PFSK-1 (cell line): Measurements from ENCODE around the gene BICDL1.

Experiments
- POLR2AphosphoS5 ChIP-seq: IDR thresholded peaks from 2 replicates; pipeline ENCODE4 v1.6.1; 2012; ENCODE audit warnings: low read depth, mild to moderate bottlenecking, control low read depth, low read length, moderate library complexity
- SIN3A ChIP-seq: IDR thresholded peaks from 2 replicates; pipeline ENCODE4 v1.6.1; 2012; ENCODE audit warnings: mild to moderate bottlenecking, low read length, moderate library complexity, borderline replicate concordance; ENCODE audit not compliant: insufficient read depth
- TF ChIP-seq, protein P1 (sequence below), 2 experiments: IDR thresholded peaks; 2 replicates each; pipeline versions ENCODE4 v1.6.1 to v1.8.0; 2011 to 2012; ENCODE audit warnings: low read depth in 2 of 2, low read length in 2 of 2, control low read depth in 1 of 2, inconsistent platforms in 1 of 2, mild to moderate bottlenecking in 1 of 2, moderate library complexity in 1 of 2; ENCODE audit not compliant: insufficient read depth in 1 of 2

GRCh38 chr12:120125029-120125428, 136.0 kb downstream of the BICDL1 start:
- TF ChIP-seq SIN3A (no peak), POLR2AphosphoS5 (no peak)
- TF ChIP-seq, protein P1, sequence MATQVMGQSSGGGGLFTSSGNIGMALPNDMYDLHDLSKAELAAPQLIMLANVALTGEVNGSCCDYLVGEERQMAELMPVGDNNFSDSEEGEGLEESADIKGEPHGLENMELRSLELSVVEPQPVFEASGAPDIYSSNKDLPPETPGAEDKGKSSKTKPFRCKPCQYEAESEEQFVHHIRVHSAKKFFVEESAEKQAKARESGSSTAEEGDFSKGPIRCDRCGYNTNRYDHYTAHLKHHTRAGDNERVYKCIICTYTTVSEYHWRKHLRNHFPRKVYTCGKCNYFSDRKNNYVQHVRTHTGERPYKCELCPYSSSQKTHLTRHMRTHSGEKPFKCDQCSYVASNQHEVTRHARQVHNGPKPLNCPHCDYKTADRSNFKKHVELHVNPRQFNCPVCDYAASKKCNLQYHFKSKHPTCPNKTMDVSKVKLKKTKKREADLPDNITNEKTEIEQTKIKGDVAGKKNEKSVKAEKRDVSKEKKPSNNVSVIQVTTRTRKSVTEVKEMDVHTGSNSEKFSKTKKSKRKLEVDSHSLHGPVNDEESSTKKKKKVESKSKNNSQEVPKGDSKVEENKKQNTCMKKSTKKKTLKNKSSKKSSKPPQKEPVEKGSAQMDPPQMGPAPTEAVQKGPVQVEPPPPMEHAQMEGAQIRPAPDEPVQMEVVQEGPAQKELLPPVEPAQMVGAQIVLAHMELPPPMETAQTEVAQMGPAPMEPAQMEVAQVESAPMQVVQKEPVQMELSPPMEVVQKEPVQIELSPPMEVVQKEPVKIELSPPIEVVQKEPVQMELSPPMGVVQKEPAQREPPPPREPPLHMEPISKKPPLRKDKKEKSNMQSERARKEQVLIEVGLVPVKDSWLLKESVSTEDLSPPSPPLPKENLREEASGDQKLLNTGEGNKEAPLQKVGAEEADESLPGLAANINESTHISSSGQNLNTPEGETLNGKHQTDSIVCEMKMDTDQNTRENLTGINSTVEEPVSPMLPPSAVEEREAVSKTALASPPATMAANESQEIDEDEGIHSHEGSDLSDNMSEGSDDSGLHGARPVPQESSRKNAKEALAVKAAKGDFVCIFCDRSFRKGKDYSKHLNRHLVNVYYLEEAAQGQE (IDR thresholded peaks at IDR 0.05; ENCODE audit: insufficient read depth in 1 of 2, low read depth in 2 of 2, low read length in 2 of 2), result no peak
